GM12891 (cell line): ENCODE measurements around the gene SMARCC2.

Experiments used
- POLR2A ChIP-seq: IDR thresholded peaks from 2 replicates; pipeline ENCODE4 v1.6.1; 2011; ENCODE audit warnings: low read depth, low read length, control low read depth
- POLR2AphosphoS5 ChIP-seq: IDR thresholded peaks from 2 replicates; pipeline ENCODE4 v1.6.1; 2011; ENCODE audit warnings: low read depth, low read length, control low read depth
- POU2F2 ChIP-seq: IDR thresholded peaks from 2 replicates; pipeline ENCODE4 v1.6.1; 2011; ENCODE audit warnings: low read depth, mild to moderate bottlenecking, control low read depth, low read length, moderate library complexity

- TF ChIP-seq POLR2A (no peak), POLR2AphosphoS5 (no peak), POU2F2 (no peak)
Observed at GRCh38 chr12:56129206-56129941, 59.9 kb downstream of the SMARCC2 start.
